Stimulated activated CD4-positive, alpha-beta T cell treated with anti-CD3 and anti-CD28 coated beads, TNF-alpha, amount 100 ng/mL, for 4 hours (primary cell): ENCODE measurements around the gene CAP1.
A peak's percentile ranks its signal among the peaks of the same experiment; 100 is the strongest.
"Not testable (repeated sequence)": the region's sequence is repeated elsewhere in the genome, so short reads cannot be mapped to it uniquely, and the experiment has no call there.

ENCODE experiments used
- DNase-seq, 3 experiments: peaks; one replicate each; pipeline ENCODE4 v3.0.0-alpha.2; 2020; ENCODE audit warnings: low read depth in 3 of 3

Gene CAP1

DNA sequence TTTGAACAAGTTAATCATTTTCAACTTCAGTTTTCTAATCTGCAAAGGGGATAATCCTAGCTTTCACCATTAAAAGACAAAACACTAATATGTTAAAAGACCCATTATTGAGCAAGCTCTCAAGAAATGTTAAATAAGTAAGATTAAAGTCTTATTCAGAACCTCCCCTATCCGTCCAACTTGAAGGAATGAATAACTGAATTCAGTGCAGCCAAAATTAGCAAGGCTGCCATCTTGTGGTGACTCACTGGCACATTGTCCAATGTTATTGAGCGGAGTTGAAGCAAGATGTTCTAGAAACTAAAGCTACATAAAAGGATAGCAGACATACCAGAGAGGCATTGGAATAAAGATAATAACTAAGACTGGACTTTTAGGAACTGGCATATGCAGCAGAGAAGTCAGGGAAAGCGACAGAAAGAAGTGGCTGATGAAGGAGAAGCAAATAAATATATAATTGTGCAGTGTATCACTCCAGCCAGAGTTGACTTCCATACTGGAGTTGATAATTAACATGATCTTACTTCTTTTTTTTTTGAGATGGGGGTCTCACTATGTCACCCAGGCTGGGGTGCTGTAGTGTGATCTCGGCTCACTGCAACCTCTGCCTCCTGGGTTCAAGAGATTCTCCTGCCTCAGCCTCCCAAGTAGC lies 8.2 kb upstream of the CAP1 start:
- peak in 2 of 3 experiments; percentile 12 to 30 for DNase-seq

DNA sequence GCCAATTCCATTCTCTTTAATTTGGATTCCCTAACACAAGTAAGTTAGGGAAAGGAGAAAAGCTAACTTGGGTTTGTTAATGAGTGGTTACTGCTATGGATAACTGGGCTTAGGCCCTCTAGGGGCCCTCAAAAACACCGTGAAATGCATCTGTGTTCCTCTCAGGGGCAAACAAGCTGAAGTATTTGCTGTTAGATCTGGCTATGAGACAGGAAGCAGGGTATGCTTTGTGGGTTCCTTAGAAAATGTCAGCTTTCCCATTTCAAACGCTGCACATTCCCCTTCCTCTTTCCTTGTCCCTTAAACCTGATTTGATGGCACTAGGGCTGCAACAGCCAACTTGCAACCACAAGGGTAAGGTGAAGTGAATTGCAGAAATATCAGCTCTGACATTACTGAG lies 5.7 kb upstream of the CAP1 start:
- DNase-seq: no peak

GRCh38 chr1:40036574-40036973 lies 4.0 kb upstream of the CAP1 start:
- no peak for DNase-seq

- not testable (repeated sequence) for DNase-seq
Measured at GRCh38 chr1:40037254-40037653, 3.3 kb upstream of the CAP1 start.

GRCh38 chr1:40038697-40039096 lies 1.8 kb upstream of the CAP1 start:
- DNase-seq: no peak

DNA sequence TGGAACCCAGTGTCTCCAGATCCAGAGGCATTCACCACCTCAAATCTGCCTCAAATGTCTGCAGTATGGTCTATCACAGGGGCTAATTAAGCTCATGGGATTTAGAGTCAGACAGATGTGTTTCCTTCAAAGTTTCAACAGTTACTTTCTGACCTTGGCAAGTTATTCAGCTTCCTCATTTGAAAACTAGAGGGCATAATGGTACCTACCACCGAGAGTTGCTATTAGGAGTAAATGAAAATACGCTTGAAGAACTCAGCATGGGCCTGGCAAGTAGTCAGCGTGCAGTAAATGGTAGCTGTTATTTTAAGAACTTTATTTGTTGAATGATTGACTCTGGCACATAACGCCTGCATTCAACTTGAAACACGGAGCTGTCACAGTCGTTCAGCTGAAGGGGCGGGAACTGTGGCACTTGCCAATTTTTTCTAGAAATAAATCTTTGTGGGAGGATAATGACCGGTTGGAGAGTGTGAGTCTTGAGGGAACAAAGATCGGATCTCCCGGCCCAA lies 1.2 kb upstream of the CAP1 start:
- no peak for DNase-seq

GRCh38 chr1:40039757-40040510 lies 595 bp upstream of the CAP1 start:
- peak; percentile 26 to 46 (median 35) for DNase-seq

GRCh38 chr1:40041466-40041838 lies 923 bp downstream of the CAP1 start:
- no peak for DNase-seq

- DNase-seq: no peak
Measured at GRCh38 chr1:40042341-40042740, 1.8 kb downstream of the CAP1 start.

DNA sequence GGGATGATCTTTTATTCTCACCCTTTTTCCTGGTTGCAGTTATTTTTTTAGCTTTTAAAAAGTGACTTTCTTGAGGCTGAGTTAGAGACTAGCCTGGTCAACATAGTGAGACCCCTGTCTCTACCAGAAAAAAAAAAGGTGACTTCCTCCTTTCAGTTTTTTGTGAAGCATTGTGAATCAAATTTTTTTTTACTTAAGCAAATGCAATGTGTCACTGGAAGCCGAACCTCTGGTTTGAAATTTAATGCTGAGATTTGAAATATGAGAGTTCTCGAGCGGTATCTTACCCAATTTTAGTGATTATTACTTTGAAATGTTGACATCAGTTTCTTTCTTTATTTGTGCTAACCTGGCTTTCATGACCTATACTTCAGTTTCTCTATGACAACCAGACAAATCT lies 3.6 kb downstream of the CAP1 start:
- no peak for DNase-seq

- DNase-seq: no peak
Measured at GRCh38 chr1:40045182-40045581, 4.7 kb downstream of the CAP1 start.

DNA sequence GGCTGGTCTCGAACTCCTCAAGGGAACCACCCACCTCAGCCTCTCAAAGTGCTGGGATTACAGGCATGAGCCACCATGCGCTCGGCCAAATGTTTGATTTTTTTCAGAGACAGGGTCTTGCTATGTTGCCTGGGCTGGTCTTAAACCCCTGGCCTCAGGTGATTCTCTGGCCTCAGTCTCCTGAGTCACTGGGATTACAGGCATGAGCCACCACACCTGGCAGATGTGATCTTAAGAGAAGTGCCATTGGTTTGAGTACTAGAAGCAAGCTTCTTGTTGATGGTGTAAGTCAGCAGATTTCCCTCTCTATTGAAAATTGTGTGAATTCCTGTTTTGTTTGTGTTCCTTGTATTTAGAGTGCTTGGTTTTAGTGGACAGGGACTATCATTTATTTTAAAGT lies 5.2 kb downstream of the CAP1 start:
- no peak for DNase-seq

GRCh38 chr1:40047276-40047675 lies 6.7 kb downstream of the CAP1 start:
- DNase-seq: no peak

- no peak for DNase-seq
Measured at GRCh38 chr1:40047769-40048168, 7.2 kb downstream of the CAP1 start.

- DNase-seq: no peak
Measured at GRCh38 chr1:40049725-40050124, 9.2 kb downstream of the CAP1 start.

DNA sequence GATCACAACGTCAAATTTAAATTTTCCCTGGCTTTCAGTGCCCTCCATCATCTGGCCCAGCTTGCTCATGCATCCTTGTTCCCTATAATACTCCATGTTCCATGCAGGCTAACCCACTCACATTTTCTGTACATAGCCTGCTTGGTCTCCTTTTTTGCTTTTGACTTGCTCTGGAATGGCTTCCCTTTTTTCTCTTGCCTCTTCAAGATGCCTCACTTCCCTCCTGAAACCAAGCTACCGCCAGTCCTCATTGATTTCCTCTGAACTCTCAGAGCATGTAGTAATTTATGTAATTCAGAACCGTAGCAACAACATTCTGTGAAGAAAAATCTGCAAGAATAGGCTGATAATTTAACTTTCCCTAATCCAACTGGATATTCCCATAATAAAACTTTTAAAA lies 10.3 kb downstream of the CAP1 start:
- no peak for DNase-seq

DNA sequence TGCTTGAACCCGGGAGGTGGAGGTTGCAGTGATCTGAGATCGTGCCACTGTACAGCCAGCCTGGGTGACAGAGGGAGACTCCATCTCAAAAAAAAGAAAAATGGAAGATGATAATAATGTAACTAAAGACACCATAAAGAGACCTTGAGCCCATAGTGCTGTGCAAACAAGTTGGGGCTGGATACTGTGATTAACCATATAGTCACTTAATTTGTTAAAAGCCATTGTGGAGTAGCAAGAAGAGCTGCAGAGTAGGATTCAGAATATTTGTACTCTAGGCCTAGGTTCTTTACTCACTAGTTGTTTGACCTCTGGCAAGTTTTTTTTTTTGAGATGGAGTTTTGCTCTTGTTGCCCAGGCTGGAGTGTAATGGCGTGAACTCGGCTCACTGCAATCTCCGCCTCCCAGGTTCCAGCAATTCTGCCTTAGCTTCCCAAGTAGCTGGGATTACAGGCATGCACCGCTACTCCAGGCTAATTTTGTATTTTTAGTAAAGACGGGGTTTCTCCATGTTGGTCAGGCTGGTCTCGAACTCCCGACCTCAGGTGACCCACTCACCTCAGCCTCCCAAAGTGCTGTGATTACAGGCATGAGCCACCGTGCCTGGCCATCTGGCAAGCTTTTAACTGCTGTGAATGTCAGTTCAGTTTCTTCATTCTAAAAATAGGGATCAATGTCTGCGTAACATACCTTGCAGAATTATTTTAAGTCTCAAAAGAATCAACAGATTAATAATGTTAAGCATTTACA lies 12.8 kb downstream of the CAP1 start:
- no peak for DNase-seq

- no peak for DNase-seq
Measured at GRCh38 chr1:40056519-40057309, 16.2 kb downstream of the CAP1 start.

DNA sequence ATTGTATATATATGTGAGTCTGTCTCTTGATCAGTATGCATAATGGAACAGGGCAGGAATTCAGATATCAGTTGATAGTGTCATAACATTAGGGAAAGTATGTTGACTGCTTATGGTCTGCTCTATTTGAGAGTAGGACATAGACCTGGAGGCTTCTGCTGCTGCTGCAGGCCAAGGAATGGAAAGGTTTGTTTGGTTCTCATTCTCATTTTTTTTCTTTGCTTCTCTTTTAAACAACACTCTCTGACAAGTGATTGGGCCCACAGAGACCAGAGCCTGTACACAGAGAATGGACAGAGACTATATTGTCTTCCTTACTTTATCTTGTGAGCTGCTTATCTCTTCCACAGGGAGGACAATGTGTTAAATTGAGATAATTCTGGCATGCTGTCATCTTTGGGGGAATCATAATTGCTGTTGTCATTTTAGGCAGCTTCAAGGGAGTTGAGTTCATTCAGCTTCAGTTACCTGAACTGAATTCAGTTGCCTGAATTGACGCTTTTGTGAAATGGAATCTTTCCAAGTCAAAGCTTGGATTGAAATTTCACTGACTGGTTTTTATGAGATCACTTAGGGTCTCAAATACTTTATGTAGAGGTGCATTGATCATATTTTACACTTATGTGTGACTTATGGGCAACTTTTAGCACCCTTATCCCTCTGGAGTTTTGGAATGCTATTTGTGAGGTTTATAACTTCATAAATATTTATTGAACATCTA lies 16.9 kb downstream of the CAP1 start:
- no peak for DNase-seq

GRCh38 chr1:40058097-40058452 lies 17.5 kb downstream of the CAP1 start:
- DNase-seq: no peak
